ENCODE data around the gene XYLT1.

The XYLT1 gene

GRCh38 chr16:17215936-17216335 is 254.8 kb downstream of the XYLT1 start:
- Histone ChIP-seq H3K27ac (no peak overlapping the region), H3K36me3 (ENCODE audit: insufficient read depth, low read length) (no peaks in the 10 kb centered on the region), H3K4me3 (no peak overlapping the region), H3K9me3 (ENCODE audit: low read depth, low read length) (no peaks in the 10 kb centered on the region), H3K9ac (ENCODE audit: insufficient read length) (no peak overlapping the region)
- DNase-seq (ENCODE audit: low read depth, low spot score) = no peak
- TF ChIP-seq POLR2AphosphoS5 (IDR thresholded peaks at IDR 0.05; ENCODE audit: borderline replicate concordance, low read depth, low read length) = no peak

DNA sequence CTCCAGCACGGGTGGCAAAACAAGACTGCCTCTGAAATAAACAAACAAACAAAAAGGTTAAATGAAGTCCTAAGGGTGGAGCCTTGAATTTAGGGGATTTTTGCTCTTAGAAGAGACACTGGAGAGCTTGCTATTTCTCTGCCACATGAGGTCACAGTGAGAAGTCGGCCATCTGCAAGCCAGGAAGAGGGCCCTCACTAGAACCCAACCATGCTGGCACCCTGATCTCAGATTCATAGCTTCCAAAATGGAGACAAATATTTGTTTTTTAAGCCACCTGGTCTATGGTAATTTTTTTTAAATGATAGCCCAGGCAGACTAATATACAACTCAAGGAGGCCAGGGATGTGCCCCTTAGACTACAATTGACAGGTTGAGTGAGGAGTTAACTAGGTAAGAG is 255.5 kb downstream of the XYLT1 start:
- Histone ChIP-seq H3K9me3 (ENCODE audit: low read depth, low read length) (no peaks in the 10 kb centered on the region), H3K9ac (ENCODE audit: insufficient read length) (no peak overlapping the region), H3K4me3 (no peak overlapping the region), H3K36me3 (ENCODE audit: insufficient read depth, low read length) (no peaks in the 10 kb centered on the region), H3K27ac (no peak overlapping the region)
- no peak for DNase-seq (ENCODE audit: low read depth, low spot score)
- no peak for TF ChIP-seq EZH2 (IDR thresholded peaks at IDR 0.05)

GRCh38 chr16:17213974-17214373 is 256.8 kb downstream of the XYLT1 start:
- DNase-seq (ENCODE audit: low read depth, low spot score) = no peak
- Histone ChIP-seq H3K9ac (ENCODE audit: insufficient read length) (no peak overlapping the region), H3K9me3 (ENCODE audit: low read depth, low read length) (no peaks in the 10 kb centered on the region), H3K4me3 (no peak overlapping the region), H3K27ac (no peak overlapping the region), H3K36me3 (ENCODE audit: insufficient read depth, low read length) (no peaks in the 10 kb centered on the region)
- TF ChIP-seq EZH2 (IDR thresholded peaks at IDR 0.05) = no peak
- TF ChIP-seq FOXP2 (optimal IDR thresholded peaks at IDR 0.05; ENCODE audit: control extremely low read depth, extremely low read length, insufficient read depth) = no peak
- no peak for TF ChIP-seq POLR2AphosphoS5 (IDR thresholded peaks at IDR 0.05; ENCODE audit: borderline replicate concordance, low read depth, low read length)

DNA sequence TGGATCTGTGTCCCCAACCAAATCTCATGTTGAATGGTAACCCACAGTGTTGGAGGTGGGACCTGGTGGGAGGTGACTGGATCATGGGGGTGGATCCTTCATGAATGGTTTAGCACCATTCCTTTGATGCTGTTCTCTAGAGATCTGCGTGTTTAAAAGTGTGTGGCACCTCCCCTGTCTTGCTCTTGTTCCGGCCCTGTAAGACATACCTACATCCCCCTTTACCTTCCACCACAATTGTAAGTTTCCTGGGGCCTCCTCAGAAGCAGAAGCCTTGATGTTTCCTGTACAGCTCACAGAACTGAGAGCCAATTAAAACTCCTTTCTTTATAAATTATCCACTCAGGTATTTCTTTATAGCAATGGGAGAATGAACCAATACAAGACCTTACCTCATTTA is 257.7 kb downstream of the XYLT1 start:
- Histone ChIP-seq H3K4me3 (no peak overlapping the region), H3K36me3 (ENCODE audit: insufficient read depth, low read length) (no peaks in the 10 kb centered on the region), H3K9me3 (ENCODE audit: low read depth, low read length) (no peaks in the 10 kb centered on the region), H3K9ac (ENCODE audit: insufficient read length) (no peak overlapping the region), H3K27ac (no peak overlapping the region)
- no peak for TF ChIP-seq EZH2 (IDR thresholded peaks at IDR 0.05)
- no peak for TF ChIP-seq FOXP2 (optimal IDR thresholded peaks at IDR 0.05; ENCODE audit: control extremely low read depth, extremely low read length, insufficient read depth)
- no peak for TF ChIP-seq POLR2AphosphoS5 (IDR thresholded peaks at IDR 0.05; ENCODE audit: borderline replicate concordance, low read depth, low read length)
- no peak for DNase-seq (ENCODE audit: low read depth, low spot score)

DNA sequence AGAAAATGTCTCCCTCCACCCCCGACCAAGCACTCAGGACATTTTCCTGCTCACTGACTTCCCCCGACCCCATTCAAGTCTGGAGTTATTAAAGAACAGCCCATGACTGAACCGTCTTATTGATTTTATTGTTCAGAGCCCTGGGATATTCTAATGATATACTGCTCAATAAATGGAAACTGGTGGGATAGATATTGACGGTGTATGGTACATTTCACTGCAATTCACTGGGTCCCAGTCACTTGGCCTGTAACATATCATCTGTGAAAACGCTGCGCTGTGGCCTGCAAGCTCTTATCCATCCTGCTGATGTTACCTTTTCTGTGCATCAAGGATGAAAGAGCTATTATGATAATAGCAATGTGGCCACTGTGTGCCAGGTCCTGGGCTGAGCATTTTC is 258.2 kb downstream of the XYLT1 start:
- no peak for DNase-seq (ENCODE audit: low read depth, low spot score)
- Histone ChIP-seq H3K9me3 (ENCODE audit: low read depth, low read length) (no peaks in the 10 kb centered on the region), H3K9ac (ENCODE audit: insufficient read length) (no peak overlapping the region), H3K36me3 (ENCODE audit: insufficient read depth, low read length) (no peaks in the 10 kb centered on the region), H3K4me3 (no peak overlapping the region), H3K27ac (no peak overlapping the region)
- TF ChIP-seq EZH2 (IDR thresholded peaks at IDR 0.05) = no peak
- TF ChIP-seq POLR2AphosphoS5 (IDR thresholded peaks at IDR 0.05; ENCODE audit: borderline replicate concordance, low read depth, low read length) = no peak
- no peak for TF ChIP-seq FOXP2 (optimal IDR thresholded peaks at IDR 0.05; ENCODE audit: control extremely low read depth, extremely low read length, insufficient read depth)

DNA sequence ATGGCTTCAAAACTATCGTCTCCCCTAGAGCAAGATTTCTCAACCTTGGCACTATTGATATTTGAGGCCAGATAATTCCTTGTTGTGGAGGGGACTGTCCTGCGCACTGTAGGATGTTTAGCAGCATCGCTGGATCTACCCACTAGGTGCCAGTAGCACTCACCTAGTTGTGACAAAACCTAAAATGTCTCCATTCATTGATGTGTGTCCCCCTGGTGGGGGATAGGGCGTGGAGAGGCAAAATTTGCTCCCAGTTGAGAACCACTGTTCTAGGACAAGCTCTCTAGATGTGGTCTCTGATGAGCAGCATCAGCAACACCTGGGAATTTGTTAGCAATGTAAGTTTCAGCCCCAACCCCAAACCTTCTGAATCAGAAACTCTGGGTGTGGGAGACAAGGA is 259.0 kb downstream of the XYLT1 start:
- TF ChIP-seq FOXP2 (optimal IDR thresholded peaks at IDR 0.05; ENCODE audit: control extremely low read depth, extremely low read length, insufficient read depth) (no peak), EZH2 (IDR thresholded peaks at IDR 0.05) (no peak)
- H3K27ac ChIP-seq = no peak overlapping the region
- H3K36me3 ChIP-seq (ENCODE audit: insufficient read depth, low read length) = no peaks in the 10 kb centered on the region
- no peak overlapping the region for H3K4me3 ChIP-seq
- no peak for DNase-seq (ENCODE audit: low read depth, low spot score)
- H3K9me3 ChIP-seq (ENCODE audit: low read depth, low read length) = no peaks in the 10 kb centered on the region
- no peak overlapping the region for H3K9ac ChIP-seq (ENCODE audit: insufficient read length)

DNA sequence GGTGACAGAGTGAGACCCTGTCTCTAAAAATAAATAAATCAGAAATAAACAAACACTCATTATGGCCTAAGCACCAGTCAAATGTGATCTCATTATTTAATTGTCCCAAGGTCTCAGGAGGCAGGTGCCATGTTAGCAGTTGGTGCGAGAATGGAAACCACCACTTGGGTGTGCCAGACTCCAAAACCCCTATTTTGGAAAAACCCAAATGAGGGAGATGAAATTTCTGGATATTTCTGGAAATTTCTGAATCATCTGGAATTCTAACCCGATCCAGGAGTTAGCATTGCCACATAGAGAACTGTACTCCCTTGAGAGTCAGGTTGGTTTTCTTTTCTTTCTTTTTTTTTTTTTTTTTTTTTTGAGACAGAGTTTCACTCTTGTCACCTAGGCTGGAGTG is 264.0 kb downstream of the XYLT1 start:
- no peak overlapping the region for H3K9ac ChIP-seq (ENCODE audit: insufficient read length)
- DNase-seq (ENCODE audit: low read depth, low spot score) = no peak
- no peak overlapping the region for H3K4me3 ChIP-seq
- H3K36me3 ChIP-seq (ENCODE audit: insufficient read depth, low read length) = no peaks in the 10 kb centered on the region
- TF ChIP-seq FOXP2 (optimal IDR thresholded peaks at IDR 0.05; ENCODE audit: control extremely low read depth, extremely low read length, insufficient read depth) (no peak), EZH2 (IDR thresholded peaks at IDR 0.05) (no peak)
- no peaks in the 10 kb centered on the region for H3K9me3 ChIP-seq (ENCODE audit: low read depth, low read length)
- H3K27ac ChIP-seq = no peak overlapping the region

DNA sequence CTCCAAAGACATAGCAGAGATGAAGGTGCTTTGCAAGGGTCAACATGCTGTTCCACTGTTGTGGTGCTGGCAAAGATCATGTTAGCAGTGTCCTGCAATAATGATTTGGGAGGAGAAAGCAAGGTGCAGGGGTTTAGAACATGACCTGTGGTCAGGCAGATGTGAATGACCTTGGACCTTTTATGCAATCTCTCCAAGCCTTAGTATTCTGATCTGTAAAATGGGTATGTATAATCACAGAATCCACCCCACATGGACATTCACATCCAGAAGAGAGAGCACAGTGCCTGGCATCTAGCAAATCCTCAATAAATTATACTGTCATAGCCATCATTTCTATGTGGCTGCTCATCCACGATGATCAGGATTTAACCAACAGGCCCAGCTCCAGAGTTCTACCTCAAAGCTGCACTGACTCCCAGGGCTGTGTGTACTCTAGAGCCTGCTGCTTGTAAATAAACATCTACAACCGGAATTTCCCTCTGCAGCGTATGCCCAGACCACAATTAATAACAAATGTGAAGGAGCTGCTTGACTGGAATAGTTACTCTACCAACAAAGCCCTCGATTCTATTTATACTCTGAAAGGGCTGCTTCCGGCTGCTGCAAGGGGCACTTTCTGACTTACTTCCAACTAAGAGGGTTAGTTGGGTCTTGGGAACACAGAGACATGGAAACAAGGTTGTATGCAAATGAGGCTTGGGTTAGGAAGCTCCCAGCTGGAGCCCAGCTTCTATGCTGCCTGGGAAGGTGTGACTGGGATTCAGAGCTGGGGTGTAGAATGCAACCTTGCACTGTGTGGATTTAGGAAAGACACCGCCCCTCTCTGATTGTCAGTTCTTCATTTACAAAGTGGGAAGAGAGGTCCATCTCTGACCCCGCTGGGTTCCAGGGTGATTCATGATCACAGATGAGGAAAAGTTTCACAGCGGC is 265.2 kb downstream of the XYLT1 start:
- DNase-seq (ENCODE audit: low read depth, low spot score) = no peak
- Histone ChIP-seq H3K9me3 (ENCODE audit: low read depth, low read length) (no peaks in the 10 kb centered on the region), H3K27ac (no peak overlapping the region)

DNA sequence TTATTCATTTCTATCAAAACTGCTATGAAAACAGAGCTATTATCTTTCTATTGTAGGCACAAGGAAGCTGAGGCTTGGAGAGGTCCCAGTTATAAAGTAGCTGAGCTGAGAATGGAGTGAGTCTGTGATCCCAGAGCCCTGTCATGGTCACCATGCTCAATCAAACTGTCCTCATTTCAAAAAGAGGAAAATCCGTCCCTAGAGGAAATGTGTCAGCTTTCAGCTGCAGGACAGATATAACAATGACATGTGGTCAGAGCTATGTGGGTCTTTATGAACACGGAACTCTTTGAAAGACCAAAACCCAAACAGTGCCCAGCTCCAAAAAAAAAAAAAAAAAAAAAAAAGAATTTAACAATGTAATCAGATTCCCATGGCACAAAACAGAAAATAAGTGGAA is 266.1 kb downstream of the XYLT1 start:
- H3K4me3 ChIP-seq = no peak overlapping the region
- H3K9me3 ChIP-seq (ENCODE audit: low read depth, low read length) = no peaks in the 10 kb centered on the region
- no peak overlapping the region for H3K9ac ChIP-seq (ENCODE audit: insufficient read length)
- DNase-seq (ENCODE audit: low read depth, low spot score) = no peak
- no peak overlapping the region for H3K27ac ChIP-seq
- H3K36me3 ChIP-seq (ENCODE audit: insufficient read depth, low read length) = no peaks in the 10 kb centered on the region
- TF ChIP-seq FOXP2 (optimal IDR thresholded peaks at IDR 0.05; ENCODE audit: control extremely low read depth, extremely low read length, insufficient read depth) (no peak), POLR2AphosphoS5 (IDR thresholded peaks at IDR 0.05; ENCODE audit: borderline replicate concordance, low read depth, low read length) (no peak), EZH2 (IDR thresholded peaks at IDR 0.05) (no peak)

More for the DNA sequence above, 265.2 kb downstream of the XYLT1 start:
- no peak for TF ChIP-seq FOXP2 (optimal IDR thresholded peaks at IDR 0.05; ENCODE audit: control extremely low read depth, extremely low read length, insufficient read depth)
- TF ChIP-seq POLR2AphosphoS5 (IDR thresholded peaks at IDR 0.05; ENCODE audit: borderline replicate concordance, low read depth, low read length) = no peak
- no peak for TF ChIP-seq EZH2 (IDR thresholded peaks at IDR 0.05)
- Histone ChIP-seq H3K36me3 (ENCODE audit: insufficient read depth, low read length) (no peaks in the 10 kb centered on the region), H3K4me3 (no peak overlapping the region), H3K9ac (ENCODE audit: insufficient read length) (no peak overlapping the region)

All from SK-N-MC (cell line).